ENCODE results near the gene KRT1.

The KRT1 gene

DNA sequence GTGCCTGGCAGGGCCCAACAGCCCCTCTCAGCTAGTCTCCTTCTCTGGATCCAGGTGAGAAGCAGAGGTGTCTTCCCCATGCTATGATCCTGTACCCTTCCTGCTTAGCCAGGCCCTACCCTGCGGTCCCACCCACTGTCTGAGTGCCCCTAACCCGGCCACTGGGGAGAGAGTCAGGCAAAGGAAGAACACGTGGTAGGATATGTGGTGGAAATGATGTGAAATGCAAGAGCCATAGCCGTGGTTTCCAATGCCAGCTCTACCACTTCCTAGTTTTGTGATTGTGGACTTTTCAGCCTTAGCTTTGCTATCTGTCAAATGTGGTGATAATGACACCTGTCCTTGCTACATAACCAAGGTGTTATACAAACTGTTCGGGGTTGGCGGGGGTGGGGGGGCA is 44.0 kb downstream of the KRT1 start:
- no peak for DNase-seq (ENCODE audit: low read depth)

GRCh38 chr12:52634266-52635056 is 45.7 kb downstream of the KRT1 start:
- no peak for DNase-seq (ENCODE audit: low read depth)

- no peak for DNase-seq (ENCODE audit: low read depth)
Observed at GRCh38 chr12:52633383-52633782, 46.8 kb downstream of the KRT1 start.

DNA sequence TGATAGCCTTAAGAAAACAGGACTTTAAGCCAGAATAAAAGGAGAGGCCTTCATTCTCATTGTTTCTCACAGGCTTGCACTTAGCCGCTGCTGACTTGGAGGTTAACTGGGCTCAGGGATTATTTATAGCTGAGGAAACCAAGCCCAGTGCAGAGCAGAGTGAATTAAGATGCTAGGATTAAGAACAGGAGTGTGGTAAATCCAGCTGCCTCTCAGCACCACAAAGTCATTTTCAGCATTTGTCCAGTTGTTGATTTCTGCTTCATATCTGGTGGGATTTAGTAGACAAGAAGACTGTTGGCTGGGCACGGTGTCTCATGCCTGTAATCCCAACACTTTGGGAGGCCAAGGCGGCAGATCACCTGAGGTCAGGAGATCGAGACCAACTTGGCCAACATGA is 47.6 kb downstream of the KRT1 start:
- no peak for DNase-seq (ENCODE audit: low read depth)

GRCh38 chr12:52631676-52632459 is 48.3 kb downstream of the KRT1 start:
- no peak for DNase-seq (ENCODE audit: low read depth)

- DNase-seq (ENCODE audit: low read depth): no peak
Observed at GRCh38 chr12:52631264-52631663, 48.9 kb downstream of the KRT1 start.

DNA sequence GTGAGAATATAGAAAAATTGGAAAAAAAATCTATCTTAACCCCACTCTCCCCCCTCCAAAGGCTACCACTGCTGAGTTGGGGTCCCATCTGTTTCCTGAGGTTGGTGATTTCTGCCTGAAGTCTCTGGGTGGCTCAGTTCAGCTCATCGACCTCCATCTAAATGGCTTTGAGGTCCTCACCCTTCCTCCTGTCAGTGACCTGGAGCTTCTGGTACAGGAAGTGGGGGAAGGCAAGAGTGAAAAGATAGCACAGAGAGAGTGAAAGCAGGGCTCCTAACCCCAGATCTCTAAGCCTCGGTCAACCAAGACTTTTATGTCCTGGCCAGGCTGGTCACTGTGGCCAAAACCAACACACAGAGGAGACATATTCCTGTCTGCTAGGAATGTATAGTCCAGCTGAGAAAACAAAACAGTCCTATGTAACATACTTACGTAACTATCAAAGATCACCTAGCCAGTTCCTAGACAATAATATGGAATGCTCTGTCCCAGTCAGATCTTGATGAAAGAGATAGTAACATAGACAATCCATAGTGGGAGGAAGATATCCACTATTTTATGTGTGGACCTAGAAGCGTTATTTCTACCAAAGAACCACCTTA is 49.5 kb downstream of the KRT1 start:
- DNase-seq (ENCODE audit: low read depth): no peak

DNA sequence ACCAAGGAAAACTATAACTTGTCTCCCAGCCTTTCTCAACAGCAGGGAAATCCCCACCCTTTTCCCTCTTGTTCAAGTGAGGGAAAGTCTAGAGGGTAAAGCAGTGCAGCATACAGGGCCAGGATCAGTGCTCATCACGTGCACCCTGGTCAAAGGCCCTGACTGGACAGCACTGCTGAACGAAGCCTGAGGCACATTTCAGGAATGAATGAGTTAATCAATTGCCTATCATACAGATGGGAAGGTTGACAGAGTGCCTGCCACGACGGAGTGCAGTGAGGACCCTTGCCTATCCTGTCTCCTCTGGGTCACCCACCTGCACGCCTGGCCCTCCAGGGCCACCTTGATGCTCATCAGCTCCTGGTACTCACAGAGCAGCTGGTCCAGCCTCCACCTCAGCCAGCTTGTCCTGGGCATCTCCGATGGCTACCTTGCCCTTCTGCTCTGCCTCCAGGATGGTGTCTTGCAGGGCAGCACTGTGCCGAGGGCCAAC is 50.2 kb downstream of the KRT1 start:
- no peak for DNase-seq (ENCODE audit: low read depth)

DNA sequence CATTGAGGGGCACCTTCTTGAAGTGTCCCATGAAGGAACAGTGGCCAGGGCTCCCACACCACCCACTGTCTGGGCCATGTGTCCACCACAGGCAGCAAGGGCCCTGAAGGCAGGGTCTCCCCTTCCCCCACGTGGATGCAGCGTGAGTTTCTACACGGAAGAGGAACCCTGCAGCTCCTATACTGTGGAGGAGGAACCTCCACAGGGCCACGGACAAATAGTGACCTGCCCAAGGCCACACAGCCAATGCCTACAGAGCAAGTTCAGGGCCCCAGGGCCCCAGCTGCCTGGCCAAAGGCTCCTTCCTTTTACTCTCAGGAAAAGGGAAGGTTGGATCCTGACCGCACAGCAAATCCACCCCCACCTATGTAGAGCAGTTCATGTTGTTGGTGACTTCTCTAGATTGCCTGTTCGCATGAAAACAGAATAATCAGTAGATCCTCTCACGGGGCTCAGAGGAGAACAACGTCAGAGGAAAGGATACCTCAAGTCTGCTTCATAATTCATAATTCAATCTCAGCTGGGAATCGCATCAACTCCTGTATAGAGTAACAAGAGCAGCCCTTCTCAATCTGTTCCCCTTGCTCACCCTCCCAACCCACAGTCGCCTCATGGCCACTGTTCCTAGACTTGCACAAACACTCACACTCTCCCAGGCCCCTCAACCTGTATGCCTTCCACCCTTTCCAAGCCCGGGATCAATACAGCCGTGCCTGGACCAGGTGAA is 50.8 kb downstream of the KRT1 start:
- no peak for DNase-seq (ENCODE audit: low read depth)

DNA sequence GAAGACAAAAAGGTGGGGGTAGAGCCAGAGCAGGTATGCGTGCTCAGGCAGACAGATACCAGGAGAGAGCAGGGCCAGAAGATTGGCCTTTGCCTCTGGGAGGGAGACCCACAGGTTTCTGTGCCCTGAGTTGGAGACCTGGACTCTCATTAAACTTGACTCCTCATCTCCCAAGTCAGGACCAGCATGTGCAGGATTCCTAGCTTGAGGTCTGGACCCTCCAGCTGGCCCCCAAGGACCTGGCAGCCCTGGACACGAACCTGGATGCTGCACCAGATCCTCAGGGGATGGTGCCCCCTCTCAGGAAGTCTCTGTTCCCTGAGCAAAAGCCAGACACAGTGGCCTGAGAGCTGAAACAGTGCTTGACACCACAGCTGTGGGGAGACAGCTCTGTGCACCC is 51.4 kb downstream of the KRT1 start:
- no peak for DNase-seq (ENCODE audit: low read depth)

DNA sequence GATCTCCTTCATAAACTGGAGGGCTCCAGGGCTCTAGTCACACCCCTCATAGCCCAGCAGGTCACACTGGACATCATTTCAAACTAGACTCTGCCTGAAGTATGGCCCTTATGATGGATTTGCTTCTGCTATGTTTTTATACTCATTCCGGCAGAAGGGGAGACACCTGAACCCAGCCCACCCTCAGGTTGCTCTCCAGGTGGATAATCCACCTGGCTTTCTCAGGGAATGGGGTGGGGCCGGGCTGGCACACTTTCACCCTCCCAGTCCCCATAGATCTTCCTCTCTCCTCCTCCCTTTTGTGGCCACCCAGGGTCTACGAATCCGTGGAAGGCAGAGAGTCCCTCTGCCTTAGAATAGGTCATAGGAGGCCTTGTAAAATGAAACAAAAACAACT is 52.1 kb downstream of the KRT1 start:
- DNase-seq (ENCODE audit: low read depth): no peak

GRCh38 chr12:52627395-52628110 is 52.7 kb downstream of the KRT1 start:
- no peak for DNase-seq (ENCODE audit: low read depth)

All from activated T-cell treated with anti-CD3 and anti-CD28 coated beads for 1 hour (primary cell).